Left lung (tissue), 10 donors: ENCODE measurements around the gene PCSK9. TPM values are rescaled to one million over a fixed set of nuclear protein-coding genes. Genes with fewer than 3 reads are reported as not detected.

Experiments
- ATAC-seq: fragments of 200-7000 bp; cut with Tn5 transposase; one replicate; pipeline ENCODE4 v1.9.1; 2020; ENCODE audit warnings: moderate library complexity
- DNase-seq, 4 donors: peaks; one replicate each; pipeline ENCODE4 v3.0.0-alpha.2; 2013 to 2020
- H3K27ac ChIP-seq, 2 donors: fragments of 200-600 bp; sonication (generic) in 1 of 2; one replicate each; pipeline versions ENCODE4 v1.5.0 to v1.8.0; 2020 to 2021
- H3K27me3 ChIP-seq, 2 donors: fragments of 200-600 bp; sonication (generic) in 1 of 2; one replicate each; pipeline versions ENCODE4 v1.5.0 to v1.8.0; 2020 to 2021
- H3K36me3 ChIP-seq, 2 donors: fragments of 200-600 bp; sonication (generic) in 1 of 2; one replicate each; pipeline versions ENCODE4 v1.5.0 to v1.8.0; 2020 to 2021
- H3K4me1 ChIP-seq, 2 donors: fragments of 200-600 bp; one replicate each; pipeline ENCODE4 v1.8.0; 2021
- H3K4me3 ChIP-seq, 2 donors: fragments of 200-600 bp; sonication (generic) in 1 of 2; one replicate each; pipeline versions ENCODE4 v1.5.0 to v1.8.0; 2020 to 2021; ENCODE audit warnings: mild to moderate bottlenecking in 1 of 2
- H3K9me3 ChIP-seq, 2 donors: fragments of 200-600 bp; sonication (generic) in 1 of 2; one replicate each; pipeline versions ENCODE4 v1.5.0 to v1.8.0; 2020 to 2021
- intact Hi-C, 2 donors: fragments of 100-400 bp; cut with DNase I; formaldehyde crosslinking; loops; one replicate each; pipeline versions ENCODE4 v1.11.2 to v1.14.2; 2022
- polyA plus RNA-seq, 6 donors: library from polyadenylated mRNA; unstranded; fragments of 120-200 nt; gene quantifications; one replicate each; pipeline ENCODE4 v1.2.1, GENCODE V29; 2013; ENCODE audit not compliant: insufficient read length in 6 of 6
- total RNA-seq, 2 donors: library from RNA; stranded (reverse); fragmentation: NEBNext Ultra II Directional; extraction: Animal tissue kit (Norgen Biotek cat#: 25700); gene quantifications; one replicate each; pipeline ENCODE4 v1.2.1, GENCODE V29; 2021
- TF ChIP-seq, protein P1 (sequence below), 2 donors: fragments of 200-600 bp; sonication (generic) in 1 of 2; IDR thresholded peaks; one replicate each; pipeline versions ENCODE4 v1.5.0 to v1.8.0; 2021; ENCODE audit warnings: antibody characterized with exemption in 2 of 2
- donor health status: DM: no; HTN: yes; CAD: no.
- donor health status: DM: no; HTN: no; CAD: no.

Gene PCSK9
- total and polyA plus RNA-seq, 8 donors: 0.63 to 55.0 (median 1.5) TPM

DNA sequence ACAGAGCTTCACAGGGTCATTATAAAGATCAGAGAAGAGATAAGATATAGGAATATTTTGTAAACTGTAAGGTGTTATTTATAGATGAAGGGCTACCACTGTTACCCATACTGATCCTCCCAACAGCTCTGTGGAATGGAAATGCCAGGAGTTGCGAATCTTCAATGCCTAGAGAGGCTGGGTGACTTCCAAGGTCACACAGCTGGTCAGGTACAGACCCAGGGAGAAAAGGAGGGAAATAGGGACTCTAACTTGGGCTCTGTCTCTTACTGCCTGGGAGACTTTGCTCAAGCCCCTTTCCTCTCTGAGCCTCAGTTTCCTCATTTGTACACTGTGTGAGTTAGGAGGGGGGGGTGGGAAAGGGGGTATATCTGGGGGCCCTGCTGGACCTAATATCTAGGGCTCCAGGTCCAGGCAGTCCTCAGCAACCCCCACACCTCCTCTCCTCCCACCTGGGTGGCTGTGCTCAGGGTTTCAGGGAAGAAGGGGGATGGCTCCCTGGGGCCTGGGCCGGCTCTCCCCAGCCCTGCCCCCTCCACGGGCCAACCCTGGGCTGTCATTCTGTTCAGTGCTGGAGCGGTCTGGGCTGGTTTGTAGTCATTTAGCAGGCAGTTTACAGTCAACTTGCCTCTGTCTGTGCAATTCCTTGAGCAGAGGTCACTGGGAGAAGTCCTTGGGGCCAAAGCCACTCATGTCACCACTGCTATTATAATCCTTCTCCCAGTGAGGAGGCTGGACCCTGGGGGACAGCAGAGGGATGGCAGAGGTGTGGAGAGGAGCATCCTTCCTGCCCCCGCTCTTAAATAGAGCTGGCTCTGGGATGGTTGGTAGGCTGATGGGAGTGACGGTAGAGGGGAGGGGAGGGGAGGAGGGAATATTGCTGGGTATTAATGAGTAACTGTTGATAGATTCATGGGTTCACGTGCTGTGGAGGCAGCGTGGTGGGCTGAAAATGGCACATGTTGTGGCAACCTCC lies 39.0 kb upstream of the PCSK9 start:
- no peak overlapping the region for H3K4me3 ChIP-seq
- H3K27me3 ChIP-seq: peaks cover 17 to 53% of the 10 kb centered on the region in 2 donors
- intact Hi-C loops: no loop called here
- H3K36me3 ChIP-seq: no peaks in the 10 kb centered on the region
- ATAC-seq (no peak), DNase-seq (no peak)
- H3K9me3 ChIP-seq: no peaks in the 10 kb centered on the region
- TF ChIP-seq, protein P1, sequence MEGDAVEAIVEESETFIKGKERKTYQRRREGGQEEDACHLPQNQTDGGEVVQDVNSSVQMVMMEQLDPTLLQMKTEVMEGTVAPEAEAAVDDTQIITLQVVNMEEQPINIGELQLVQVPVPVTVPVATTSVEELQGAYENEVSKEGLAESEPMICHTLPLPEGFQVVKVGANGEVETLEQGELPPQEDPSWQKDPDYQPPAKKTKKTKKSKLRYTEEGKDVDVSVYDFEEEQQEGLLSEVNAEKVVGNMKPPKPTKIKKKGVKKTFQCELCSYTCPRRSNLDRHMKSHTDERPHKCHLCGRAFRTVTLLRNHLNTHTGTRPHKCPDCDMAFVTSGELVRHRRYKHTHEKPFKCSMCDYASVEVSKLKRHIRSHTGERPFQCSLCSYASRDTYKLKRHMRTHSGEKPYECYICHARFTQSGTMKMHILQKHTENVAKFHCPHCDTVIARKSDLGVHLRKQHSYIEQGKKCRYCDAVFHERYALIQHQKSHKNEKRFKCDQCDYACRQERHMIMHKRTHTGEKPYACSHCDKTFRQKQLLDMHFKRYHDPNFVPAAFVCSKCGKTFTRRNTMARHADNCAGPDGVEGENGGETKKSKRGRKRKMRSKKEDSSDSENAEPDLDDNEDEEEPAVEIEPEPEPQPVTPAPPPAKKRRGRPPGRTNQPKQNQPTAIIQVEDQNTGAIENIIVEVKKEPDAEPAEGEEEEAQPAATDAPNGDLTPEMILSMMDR (IDR thresholded peaks at IDR 0.05): no peak
- H3K27ac ChIP-seq: no peak overlapping the region
- peaks cover 0 to 12% of the 10 kb centered on the region in 2 donors for H3K4me1 ChIP-seq

DNA sequence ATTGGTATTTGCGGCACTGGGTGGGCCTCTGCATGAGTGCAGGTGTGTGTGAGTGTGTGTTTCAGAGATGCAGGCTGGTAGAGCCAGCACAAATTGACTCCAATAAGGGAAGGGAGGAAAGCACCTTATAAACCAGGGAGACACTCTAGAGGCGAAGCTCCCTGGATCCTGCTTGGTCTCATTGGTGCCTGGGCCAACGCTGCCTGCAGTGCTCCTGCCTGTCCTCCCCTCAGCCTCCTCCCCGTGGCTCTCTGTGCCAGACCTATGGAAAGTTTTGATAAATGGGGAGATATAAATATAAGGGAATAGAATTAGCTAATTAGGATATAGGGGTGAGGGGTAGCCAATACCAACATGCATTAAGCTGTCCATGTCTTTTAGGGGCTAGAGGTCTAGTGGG lies 38.0 kb upstream of the PCSK9 start:
- no peaks in the 10 kb centered on the region for H3K36me3 ChIP-seq
- no peak for DNase-seq
- no peak for ATAC-seq
- H3K4me1 ChIP-seq: peaks cover 0 to 9% of the 10 kb centered on the region in 2 donors
- no peak overlapping the region for H3K4me3 ChIP-seq
- no peaks in the 10 kb centered on the region for H3K9me3 ChIP-seq
- H3K27me3 ChIP-seq: peaks cover 17 to 44% of the 10 kb centered on the region in 2 donors
- TF ChIP-seq, protein P1 (IDR thresholded peaks at IDR 0.05): no peak
- intact Hi-C loops: no loop called here
- no peak overlapping the region for H3K27ac ChIP-seq

DNA sequence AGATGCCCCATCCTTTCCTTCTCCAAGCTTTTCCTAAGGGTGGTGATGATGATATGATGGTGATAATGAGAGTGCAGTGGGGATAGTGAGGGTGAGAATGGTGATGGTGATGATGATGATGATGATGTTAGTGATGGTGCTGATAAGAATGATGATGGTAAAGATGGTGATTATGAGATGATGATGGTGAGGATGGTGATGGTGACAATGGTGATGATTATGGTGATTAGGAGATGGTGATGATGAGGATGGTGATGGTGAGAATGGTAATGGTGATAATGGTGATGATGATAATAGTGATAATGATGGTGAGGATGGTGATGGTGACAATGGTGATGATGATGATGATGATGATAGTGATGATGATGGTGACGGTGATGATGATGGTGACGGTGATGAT lies 36.7 kb upstream of the PCSK9 start:
- intact Hi-C loops: no loop called here

DNA sequence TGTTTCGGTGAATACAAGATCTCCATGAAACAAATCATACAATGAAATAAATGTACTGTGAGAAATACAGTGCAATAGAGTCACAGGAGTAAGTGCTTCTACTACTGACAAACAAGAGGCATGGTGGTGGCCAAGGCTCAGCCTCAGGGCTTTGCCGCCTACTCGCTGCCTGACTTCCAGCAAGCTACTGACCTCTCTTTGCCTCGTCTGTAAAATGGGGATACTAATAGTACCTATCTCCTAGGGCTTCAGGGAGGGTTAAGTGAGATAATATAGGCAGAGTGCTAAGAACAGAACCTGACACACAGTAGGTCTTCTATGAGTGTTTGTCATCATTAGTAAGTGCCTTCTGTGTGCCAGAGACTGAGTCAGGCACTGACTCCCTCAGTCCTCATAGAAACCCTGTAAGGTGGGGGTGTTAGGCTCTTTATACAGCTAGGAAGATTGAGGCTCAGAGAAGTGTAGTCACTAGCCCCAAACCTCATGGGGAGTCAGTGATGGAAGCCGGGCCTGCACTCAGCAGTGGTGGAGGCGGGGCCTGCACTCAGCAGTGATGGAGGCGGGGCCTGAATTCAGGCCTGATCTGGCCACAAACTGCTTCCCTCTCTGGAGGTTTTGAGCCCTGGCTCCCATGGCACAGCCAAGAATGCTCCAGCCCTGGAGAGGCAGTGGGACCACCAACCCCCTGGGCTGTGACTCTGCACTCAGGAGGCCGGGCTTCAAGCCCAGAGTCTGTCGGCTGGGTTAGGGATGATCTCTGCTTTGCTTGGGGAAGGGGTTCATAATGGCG lies 33.8 kb upstream of the PCSK9 start:
- DNase-seq (no peak), ATAC-seq (no peak)
- no peak overlapping the region for H3K4me3 ChIP-seq
- no peak overlapping the region for H3K27ac ChIP-seq
- no peaks in the 10 kb centered on the region for H3K36me3 ChIP-seq
- intact Hi-C loops: no loop called here
- no peaks in the 10 kb centered on the region for H3K4me1 ChIP-seq
- TF ChIP-seq, protein P1 (IDR thresholded peaks at IDR 0.05): no peak
- H3K9me3 ChIP-seq: no peaks in the 10 kb centered on the region
- H3K27me3 ChIP-seq: peaks cover 0 to 3% of the 10 kb centered on the region in 2 donors

More for the DNA sequence above, 36.7 kb upstream of the PCSK9 start:
- ATAC-seq (no peak), DNase-seq (peak in 1 of 4 donors; percentile 38)
- Histone ChIP-seq H3K4me1 (no peaks in the 10 kb centered on the region), H3K9me3 (no peaks in the 10 kb centered on the region), H3K27ac (no peak overlapping the region), H3K36me3 (no peaks in the 10 kb centered on the region), H3K27me3 (peaks cover 7 to 30% of the 10 kb centered on the region in 2 donors), H3K4me3 (no peak overlapping the region)
- TF ChIP-seq, protein P1 (IDR thresholded peaks at IDR 0.05): no peak

DNA sequence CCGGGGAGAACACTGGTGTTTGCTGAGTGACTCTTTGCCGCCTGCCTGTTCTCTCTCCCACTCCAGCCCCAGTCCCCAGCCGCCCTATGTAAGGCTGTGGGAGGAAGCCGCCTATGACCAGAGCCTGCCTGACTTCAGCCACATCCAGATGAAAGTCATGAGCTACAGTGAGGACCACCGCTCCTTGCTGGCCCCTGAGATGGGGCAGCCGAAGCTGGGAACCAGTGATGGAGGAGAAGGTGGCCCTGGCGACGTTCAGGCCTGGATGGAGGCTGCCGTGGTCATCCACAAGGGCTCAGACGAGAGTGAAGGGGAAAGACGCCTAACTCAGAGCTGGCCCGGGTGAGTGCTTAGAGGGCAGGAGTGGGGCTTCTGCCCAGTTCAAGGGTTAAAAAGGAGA lies 32.4 kb upstream of the PCSK9 start:
- TF ChIP-seq, protein P1 (IDR thresholded peaks at IDR 0.05): no peak
- Histone ChIP-seq H3K27me3 (no peaks in the 10 kb centered on the region), H3K4me1 (no peaks in the 10 kb centered on the region), H3K36me3 (no peaks in the 10 kb centered on the region), H3K4me3 (no peak overlapping the region), H3K27ac (no peak overlapping the region), H3K9me3 (no peaks in the 10 kb centered on the region)
- DNase-seq (no peak), ATAC-seq (no peak)
- intact Hi-C loops: no loop called here
